GM12872 (cell line): ENCODE results near the gene NFYA.

Experiments
- CTCF ChIP-seq: IDR thresholded peaks from 3 replicates; pipeline ENCODE4 v1.5.1; 2011; ENCODE audit warnings: low read depth, mild to moderate bottlenecking, low read length, moderate library complexity; ENCODE audit not compliant: insufficient read depth

The NFYA gene

GRCh38 chr6:41072836-41073202 lies at the start of gene NFYA:
Gene NFYA (plus strand): TSS chr6:41072974. CDS start chr6:41079090, 6,116 bp downstream.
- no peak for TF ChIP-seq CTCF

GRCh38 chr6:41023114-41023513 lies 49.7 kb upstream of the NFYA start:
- no peak for TF ChIP-seq CTCF

DNA sequence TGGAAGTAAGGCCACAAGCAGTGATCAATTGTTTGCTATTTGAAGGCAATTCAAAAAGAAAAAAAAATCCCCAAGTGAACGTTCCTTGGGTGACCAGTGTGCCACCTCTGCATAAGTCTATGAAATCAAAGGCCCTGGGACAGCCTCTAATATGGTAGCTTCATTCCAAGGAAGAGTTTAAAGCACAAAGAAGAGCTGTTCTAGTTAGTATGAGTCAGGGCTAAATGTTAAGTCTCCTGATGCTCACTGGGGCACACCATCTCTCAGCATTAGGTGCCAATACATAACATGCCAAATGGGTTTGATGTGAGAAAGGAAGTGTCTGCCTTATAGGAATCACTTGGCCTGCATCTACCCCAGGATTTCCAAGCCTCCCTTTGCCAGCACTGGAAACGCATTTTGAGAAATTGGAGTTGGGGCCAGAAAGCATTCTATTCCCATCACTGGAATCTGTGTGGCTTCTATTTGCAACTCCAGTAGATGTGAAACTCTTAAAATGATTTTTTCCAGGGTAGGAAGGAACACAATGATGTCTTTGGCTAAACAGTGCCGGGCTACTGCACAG lies 46.7 kb upstream of the NFYA start:
- no peak for TF ChIP-seq CTCF

DNA sequence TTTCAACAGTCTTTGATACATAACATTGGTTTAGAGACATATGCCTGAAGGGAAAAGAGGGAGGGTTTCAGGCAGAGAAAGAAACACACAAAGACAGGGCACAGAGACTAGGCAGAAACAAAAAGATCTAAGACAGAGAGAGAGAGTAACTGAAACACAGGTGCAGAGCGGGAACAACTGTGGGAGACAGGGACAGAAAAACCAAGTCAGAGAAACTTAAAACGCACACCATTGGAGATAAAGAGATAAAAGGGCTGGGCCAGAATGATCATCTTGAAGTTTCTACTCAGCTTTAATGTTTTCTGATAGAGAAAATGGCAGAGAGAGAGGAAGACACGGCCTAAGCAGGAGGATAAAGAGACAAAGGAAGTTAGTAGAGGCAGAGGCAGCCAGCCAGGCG lies 45.5 kb upstream of the NFYA start:
- 0 out of 3 replicates have a peak, but pooled peaks have one; percentile 3 for TF ChIP-seq CTCF

- TF ChIP-seq CTCF = peak; percentile 94
Observed at GRCh38 chr6:41027799-41028560, 44.8 kb upstream of the NFYA start.

DNA sequence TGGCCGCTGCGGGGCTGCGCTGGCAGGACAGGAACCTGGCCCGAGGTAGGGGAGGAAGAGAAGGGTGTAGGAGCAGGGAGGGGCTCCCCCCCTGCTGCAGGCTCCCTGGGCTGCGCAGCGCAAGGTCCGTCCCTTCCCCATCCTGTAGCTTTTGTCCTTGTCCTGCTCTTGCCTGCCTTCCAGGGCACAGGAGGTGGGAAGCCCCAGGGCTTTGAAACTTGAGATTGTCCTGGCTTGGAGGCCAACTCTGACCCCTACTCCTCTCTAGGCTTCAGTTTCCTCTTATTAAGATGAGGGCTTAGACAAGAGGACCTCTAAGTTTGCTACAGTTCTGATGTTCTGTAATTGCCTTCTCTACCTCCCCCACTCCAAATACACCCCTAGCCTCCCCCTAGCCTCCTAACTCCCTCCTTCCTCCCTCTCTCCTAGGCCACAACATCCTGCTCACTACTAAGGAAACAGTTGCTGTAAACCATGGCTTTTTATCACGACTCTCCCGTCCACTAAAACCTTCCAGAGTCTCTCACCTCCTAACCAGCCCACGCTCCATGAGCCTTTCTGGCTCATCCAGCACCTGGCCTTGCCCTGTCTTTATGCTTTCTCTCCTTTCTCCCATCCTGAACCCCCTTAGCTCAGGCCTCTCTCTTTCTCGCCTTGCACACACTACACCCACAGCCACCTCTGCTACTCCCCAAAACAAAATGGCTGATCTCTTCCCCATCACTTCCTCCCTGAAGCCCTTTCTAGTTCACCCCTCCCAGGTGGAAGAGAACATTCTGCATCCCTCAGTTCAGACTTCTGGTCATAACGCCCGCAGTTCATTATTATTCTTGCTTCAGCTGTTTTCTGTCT lies 44.0 kb upstream of the NFYA start:
- 0 out of 3 replicates have a peak, but pooled peaks have one; percentile 10 for TF ChIP-seq CTCF

GRCh38 chr6:41032830-41033229 lies 39.9 kb upstream of the NFYA start:
- TF ChIP-seq CTCF = no peak
